Nephron progenitor cell (in vitro differentiated cells): Measurements from ENCODE around the gene RNF220.

ENCODE experiments used
- DNase-seq: peaks from one replicate; pipeline ENCODE4 v3.0.0; 2021
- H3K27ac Mint-ChIP-seq: 2 replicates; pipeline ENCODE4 v1.8.0; 2021; ENCODE audit warnings: mild to moderate bottlenecking, moderate library complexity, mixed read lengths
- H3K27me3 Mint-ChIP-seq: 2 replicates; pipeline ENCODE4 v1.8.0; 2021; ENCODE audit warnings: mild to moderate bottlenecking, low read depth, mixed read lengths; ENCODE audit not compliant: poor library complexity
- H3K36me3 Mint-ChIP-seq: 2 replicates; pipeline ENCODE4 v1.8.0; 2021; ENCODE audit warnings: low read depth, mixed read lengths
- H3K4me1 Mint-ChIP-seq: 2 replicates; pipeline ENCODE4 v1.8.0; 2021; ENCODE audit warnings: mixed read lengths
- H3K4me3 Mint-ChIP-seq: 2 replicates; pipeline ENCODE4 v1.8.0; 2021; ENCODE audit warnings: mild to moderate bottlenecking, moderate library complexity, mixed read lengths
- H3K9me3 Mint-ChIP-seq: 2 replicates; pipeline ENCODE4 v1.8.0; 2021; ENCODE audit warnings: mild to moderate bottlenecking, moderate library complexity, mixed read lengths
- CTCF ChIP-seq: fragments of 200-600 bp; sonication (generic); IDR thresholded peaks from 2 replicates; pipeline ENCODE4 v1.5.0; 2021; ENCODE audit warnings: antibody characterized with exemption

The RNF220 gene

GRCh38 chr1:44483089-44483874 lies 78.2 kb downstream of the RNF220 start:
- no peaks in the 10 kb centered on the region for H3K36me3 Mint-ChIP-seq
- no peak overlapping the region for H3K4me3 Mint-ChIP-seq
- H3K27me3 Mint-ChIP-seq: peaks cover under 1% of the 10 kb centered on the region
- H3K27ac Mint-ChIP-seq: no peak overlapping the region
- no peak for DNase-seq
- no peaks in the 10 kb centered on the region for H3K9me3 Mint-ChIP-seq
- no peak for TF ChIP-seq CTCF
- peaks cover 41% of the 10 kb centered on the region for H3K4me1 Mint-ChIP-seq

- H3K4me3 Mint-ChIP-seq: no peak overlapping the region
- peaks cover 3% of the 10 kb centered on the region for H3K27me3 Mint-ChIP-seq
- no peak for TF ChIP-seq CTCF
- DNase-seq: no peak
- peaks cover 41% of the 10 kb centered on the region for H3K4me1 Mint-ChIP-seq
- H3K9me3 Mint-ChIP-seq: peaks cover 5% of the 10 kb centered on the region
- H3K36me3 Mint-ChIP-seq: peaks cover 5% of the 10 kb centered on the region
- no peak overlapping the region for H3K27ac Mint-ChIP-seq
These were observed 79.2 kb downstream of the RNF220 start for GRCh38 chr1:44484155-44484688.

DNA sequence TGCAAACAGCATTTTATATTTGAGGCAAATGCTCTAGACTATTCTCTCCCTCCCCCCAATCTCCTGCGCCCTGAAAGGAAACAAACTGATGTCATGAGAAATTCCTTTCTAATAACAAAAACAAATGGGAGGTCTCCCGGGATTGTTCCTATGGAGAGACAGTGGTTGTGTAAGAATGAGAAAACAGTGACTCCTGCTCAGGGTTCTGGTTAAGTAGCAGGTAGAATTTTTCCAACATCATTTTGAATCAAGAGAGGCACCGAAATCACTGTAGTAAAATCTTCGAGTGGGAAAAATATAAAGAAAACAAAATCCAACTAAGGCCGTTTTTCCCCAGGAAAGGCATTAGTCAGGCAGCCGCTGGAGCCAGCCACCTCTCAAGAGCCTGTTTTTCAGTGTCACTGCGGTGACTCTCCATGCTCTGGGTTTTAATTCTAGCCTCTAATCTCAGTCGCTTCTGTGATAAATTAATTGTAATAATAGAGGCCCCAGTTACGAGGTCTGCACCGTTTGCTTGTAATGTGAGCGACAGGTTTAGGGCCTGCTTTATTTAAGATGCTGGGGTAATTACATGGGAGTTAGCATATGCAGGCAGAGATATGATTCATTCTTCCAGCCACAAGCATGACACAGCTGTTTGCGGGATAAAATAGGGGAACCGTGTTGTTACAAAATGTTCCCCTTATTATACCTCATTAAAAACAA lies 80.3 kb downstream of the RNF220 start:
- Mint-ChIP-seq H3K36me3 (peaks cover 14% of the 10 kb centered on the region), H3K27ac (no peak overlapping the region), H3K4me1 (peaks cover 41% of the 10 kb centered on the region), H3K4me3 (no peak overlapping the region), H3K9me3 (peaks cover 14% of the 10 kb centered on the region), H3K27me3 (peaks cover 3% of the 10 kb centered on the region)
- DNase-seq: no peak
- no peak for TF ChIP-seq CTCF

- Mint-ChIP-seq H3K4me3 (no peak overlapping the region), H3K36me3 (peaks cover 19% of the 10 kb centered on the region), H3K27me3 (peaks cover 6% of the 10 kb centered on the region), H3K9me3 (peaks cover 20% of the 10 kb centered on the region), H3K27ac (no peak overlapping the region), H3K4me1 (peaks cover 41% of the 10 kb centered on the region)
- no peak for DNase-seq
- no peak for TF ChIP-seq CTCF
These were observed 80.9 kb downstream of the RNF220 start for GRCh38 chr1:44485934-44486460.

- Mint-ChIP-seq H3K36me3 (peaks cover 35% of the 10 kb centered on the region), H3K9me3 (peaks cover 36% of the 10 kb centered on the region), H3K4me1 (peaks cover 18% of the 10 kb centered on the region), H3K27ac (no peak overlapping the region), H3K27me3 (peaks cover 9% of the 10 kb centered on the region), H3K4me3 (no peak overlapping the region)
- DNase-seq: no peak
- TF ChIP-seq CTCF: no peak
These were observed 84.4 kb downstream of the RNF220 start for GRCh38 chr1:44489481-44489880.
